HEK293 (cell line): ENCODE results near the gene SRRD.

Experiments used
- GFI1B ChIP-seq: fragments of 450-650 bp; formaldehyde crosslinking; IDR thresholded peaks from 2 replicates; pipeline ENCODE4 v1.5.1; 2016; ENCODE audit warnings: missing biosample characterization, missing genetic modification characterization
- MEIS1 ChIP-seq: sonication (generic); formaldehyde crosslinking; IDR thresholded peaks from 2 replicates; pipeline ENCODE4 v1.8.1; 2022; ENCODE audit warnings: missing genetic modification reagents, mild to moderate bottlenecking, borderline replicate concordance
- PRDM2 ChIP-seq: fragments of 450-650 bp; formaldehyde crosslinking; IDR thresholded peaks from 2 replicates; pipeline ENCODE4 v1.5.1; 2016; ENCODE audit warnings: missing biosample characterization, missing genetic modification characterization, borderline replicate concordance
- REPIN1 ChIP-seq: fragments of 450-650 bp; formaldehyde crosslinking; IDR thresholded peaks from 2 replicates; pipeline ENCODE4 v1.5.1; 2017; ENCODE audit warnings: missing biosample characterization, missing genetic modification characterization, low read depth
- SP7 ChIP-seq: fragments of 450-650 bp; formaldehyde crosslinking; IDR thresholded peaks from 2 replicates; pipeline ENCODE4 v1.5.1; 2016; ENCODE audit warnings: missing biosample characterization, missing genetic modification characterization
- YY1 ChIP-seq: fragments of 450-650 bp; formaldehyde crosslinking; IDR thresholded peaks from 2 replicates; pipeline ENCODE4 v1.5.1; 2018; ENCODE audit warnings: missing biosample characterization, missing genetic modification characterization
- ZBTB17 ChIP-seq: fragments of 450-650 bp; formaldehyde crosslinking; IDR thresholded peaks from 2 replicates; pipeline ENCODE4 v1.5.1; 2016; ENCODE audit warnings: missing biosample characterization, missing genetic modification characterization
- ZFP41 ChIP-seq: fragments of 450-650 bp; formaldehyde crosslinking; IDR thresholded peaks from 2 replicates; pipeline ENCODE4 v1.5.1; 2016; ENCODE audit warnings: missing biosample characterization, missing genetic modification characterization, borderline replicate concordance
- ZNF121 ChIP-seq: fragments of 450-650 bp; formaldehyde crosslinking; IDR thresholded peaks from 2 replicates; pipeline ENCODE4 v1.5.1; 2016; ENCODE audit warnings: missing biosample characterization, missing genetic modification characterization
- ZNF157 ChIP-seq: fragments of 450-650 bp; formaldehyde crosslinking; IDR thresholded peaks from 2 replicates; pipeline ENCODE4 v1.5.1; 2016; ENCODE audit warnings: missing biosample characterization, missing genetic modification characterization
- ZNF169 ChIP-seq: fragments of 450-650 bp; formaldehyde crosslinking; IDR thresholded peaks from 2 replicates; pipeline ENCODE4 v1.5.1; 2016; ENCODE audit warnings: missing biosample characterization, missing genetic modification characterization
- ZNF214 ChIP-seq: fragments of 450-650 bp; formaldehyde crosslinking; IDR thresholded peaks from 2 replicates; pipeline ENCODE4 v1.5.1; 2017; ENCODE audit warnings: missing biosample characterization, mild to moderate bottlenecking, missing genetic modification characterization, borderline replicate concordance
- ZNF24 ChIP-seq: fragments of 450-650 bp; formaldehyde crosslinking; IDR thresholded peaks from 2 replicates; pipeline ENCODE4 v1.5.1; 2016; ENCODE audit warnings: missing biosample characterization, missing genetic modification characterization
- ZNF350 ChIP-seq: fragments of 450-650 bp; formaldehyde crosslinking; IDR thresholded peaks from 2 replicates; pipeline ENCODE4 v1.5.0; 2017; ENCODE audit warnings: missing biosample characterization, mild to moderate bottlenecking, missing genetic modification characterization
- ZNF416 ChIP-seq: fragments of 450-650 bp; formaldehyde crosslinking; IDR thresholded peaks from 2 replicates; pipeline ENCODE4 v1.5.1; 2016; ENCODE audit warnings: missing biosample characterization, missing genetic modification characterization
- ZNF449 ChIP-seq: fragments of 450-650 bp; formaldehyde crosslinking; IDR thresholded peaks from 2 replicates; pipeline ENCODE4 v1.5.1; 2017; ENCODE audit warnings: missing biosample characterization, mild to moderate bottlenecking, missing genetic modification characterization, moderate library complexity
- ZNF501 ChIP-seq: fragments of 450-650 bp; formaldehyde crosslinking; IDR thresholded peaks from 2 replicates; pipeline ENCODE4 v1.5.1; 2016; ENCODE audit warnings: missing biosample characterization, missing genetic modification characterization
- ZNF549 ChIP-seq: fragments of 450-650 bp; IDR thresholded peaks from 2 replicates; pipeline ENCODE4 v1.5.1; 2018; ENCODE audit warnings: missing biosample characterization, missing genetic modification characterization, mild to moderate bottlenecking, inconsistent platforms, moderate library complexity
- ZNF558 ChIP-seq: fragments of 450-650 bp; formaldehyde crosslinking; IDR thresholded peaks from 2 replicates; pipeline ENCODE4 v1.5.1; 2016; ENCODE audit warnings: missing biosample characterization, missing genetic modification characterization
- ZNF623 ChIP-seq: fragments of 450-650 bp; formaldehyde crosslinking; IDR thresholded peaks from 2 replicates; pipeline ENCODE4 v1.5.1; 2016; ENCODE audit warnings: missing biosample characterization, missing genetic modification characterization
- ZNF626 ChIP-seq: fragments of 450-650 bp; sonication (Bioruptor Pico); formaldehyde crosslinking; IDR thresholded peaks from 2 replicates; pipeline ENCODE4 v1.5.1; 2018; ENCODE audit warnings: missing biosample characterization, missing genetic modification characterization, inconsistent platforms
- ZNF629 ChIP-seq: fragments of 450-650 bp; formaldehyde crosslinking; IDR thresholded peaks from 2 replicates; pipeline ENCODE4 v1.5.1; 2017; ENCODE audit warnings: missing biosample characterization, missing genetic modification characterization
- ZNF785 ChIP-seq: fragments of 450-650 bp; formaldehyde crosslinking; IDR thresholded peaks from 2 replicates; pipeline ENCODE4 v1.5.1; 2016; ENCODE audit warnings: missing biosample characterization, missing genetic modification characterization
- TF ChIP-seq, protein P1 (sequence below): fragments of 450-650 bp; IDR thresholded peaks from 2 replicates; pipeline ENCODE4 v1.5.1; 2018; ENCODE audit warnings: missing biosample characterization, mild to moderate bottlenecking, missing genetic modification characterization
- TF ChIP-seq, protein P2 (sequence below): fragments of 450-650 bp; formaldehyde crosslinking; IDR thresholded peaks from 2 replicates; pipeline ENCODE4 v1.5.1; 2016; ENCODE audit warnings: missing biosample characterization, missing genetic modification characterization
- TF ChIP-seq, protein P3 (sequence below): fragments of 450-650 bp; formaldehyde crosslinking; IDR thresholded peaks from 2 replicates; pipeline ENCODE4 v1.5.1; 2016; ENCODE audit warnings: missing biosample characterization, missing genetic modification characterization

Gene SRRD

GRCh38 chr22:26483439-26484359, at the start of gene SRRD, which contains the start of gene HPS4 (continued):
- TF ChIP-seq PRDM2 (tag by site-specific recombination) (peak; percentile 77; the same call in 1 of the 2 replicates), ZNF449 (tag by site-specific recombination) (no peak), ZNF623 (tag by site-specific recombination) (no peak), ZNF121 (tag by site-specific recombination) (0 out of 2 replicates have a peak, but pooled peaks have one; percentile 17), ZNF629 (tag by site-specific recombination) (peak; percentile 90), ZNF626 (no peak), ZNF169 (tag by site-specific recombination) (no peak), ZNF157 (tag by site-specific recombination) (no peak), ZNF24 (tag by site-specific recombination) (peak; percentile 58; the same call in 1 of the 2 replicates), ZNF416 (tag by site-specific recombination) (no peak), ZNF549 (tag by site-specific recombination) (no peak), YY1 (tag by site-specific recombination) (peak; percentile 92), GFI1B (tag by site-specific recombination) (no peak), REPIN1 (tag by site-specific recombination) (peak; percentile 80; the same call in 1 of the 2 replicates), ZNF350 (tag by site-specific recombination) (no peak), ZNF785 (tag by site-specific recombination) (no peak), ZNF558 (tag by site-specific recombination) (no peak), SP7 (tag by site-specific recombination) (peak; percentile 85), ZFP41 (tag by site-specific recombination) (no peak), ZNF214 (tag by site-specific recombination) (no peak), MEIS1 (CRISPR knock-in tag) (no peak), ZNF501 (peak; percentile 72), ZBTB17 (tag by site-specific recombination) (peak; percentile 54; the same call in 1 of the 2 replicates)
- TF ChIP-seq, protein P1, sequence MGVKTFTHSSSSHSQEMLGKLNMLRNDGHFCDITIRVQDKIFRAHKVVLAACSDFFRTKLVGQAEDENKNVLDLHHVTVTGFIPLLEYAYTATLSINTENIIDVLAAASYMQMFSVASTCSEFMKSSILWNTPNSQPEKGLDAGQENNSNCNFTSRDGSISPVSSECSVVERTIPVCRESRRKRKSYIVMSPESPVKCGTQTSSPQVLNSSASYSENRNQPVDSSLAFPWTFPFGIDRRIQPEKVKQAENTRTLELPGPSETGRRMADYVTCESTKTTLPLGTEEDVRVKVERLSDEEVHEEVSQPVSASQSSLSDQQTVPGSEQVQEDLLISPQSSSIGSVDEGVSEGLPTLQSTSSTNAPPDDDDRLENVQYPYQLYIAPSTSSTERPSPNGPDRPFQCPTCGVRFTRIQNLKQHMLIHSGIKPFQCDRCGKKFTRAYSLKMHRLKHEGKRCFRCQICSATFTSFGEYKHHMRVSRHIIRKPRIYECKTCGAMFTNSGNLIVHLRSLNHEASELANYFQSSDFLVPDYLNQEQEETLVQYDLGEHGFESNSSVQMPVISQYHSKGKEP (tag by site-specific recombination) = peak; percentile 54; the same call in 1 of the 2 replicates
- TF ChIP-seq, protein P2, sequence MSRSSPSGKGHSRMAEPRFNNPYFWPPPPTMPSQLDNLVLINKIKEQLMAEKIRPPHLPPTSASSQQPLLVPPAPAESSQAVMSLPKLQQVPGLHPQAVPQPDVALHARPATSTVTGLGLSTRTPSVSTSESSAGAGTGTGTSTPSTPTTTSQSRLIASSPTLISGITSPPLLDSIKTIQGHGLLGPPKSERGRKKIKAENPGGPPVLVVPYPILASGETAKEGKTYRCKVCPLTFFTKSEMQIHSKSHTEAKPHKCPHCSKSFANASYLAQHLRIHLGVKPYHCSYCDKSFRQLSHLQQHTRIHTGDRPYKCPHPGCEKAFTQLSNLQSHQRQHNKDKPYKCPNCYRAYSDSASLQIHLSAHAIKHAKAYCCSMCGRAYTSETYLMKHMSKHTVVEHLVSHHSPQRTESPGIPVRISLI (tag by site-specific recombination) = no peak
- TF ChIP-seq, protein P3, sequence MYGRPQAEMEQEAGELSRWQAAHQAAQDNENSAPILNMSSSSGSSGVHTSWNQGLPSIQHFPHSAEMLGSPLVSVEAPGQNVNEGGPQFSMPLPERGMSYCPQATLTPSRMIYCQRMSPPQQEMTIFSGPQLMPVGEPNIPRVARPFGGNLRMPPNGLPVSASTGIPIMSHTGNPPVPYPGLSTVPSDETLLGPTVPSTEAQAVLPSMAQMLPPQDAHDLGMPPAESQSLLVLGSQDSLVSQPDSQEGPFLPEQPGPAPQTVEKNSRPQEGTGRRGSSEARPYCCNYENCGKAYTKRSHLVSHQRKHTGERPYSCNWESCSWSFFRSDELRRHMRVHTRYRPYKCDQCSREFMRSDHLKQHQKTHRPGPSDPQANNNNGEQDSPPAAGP (tag by site-specific recombination) = peak; percentile 82
